Kidney epithelial cell (primary cell): Measurements from ENCODE around the gene ADCY6. TPM values are rescaled to one million over a fixed set of nuclear protein-coding genes. Genes with fewer than 3 reads are reported as not detected.

Source experiments
- DNase-seq: peaks from one replicate; pipeline ENCODE4 v3.0.0-alpha.2; 2010; ENCODE audit warnings: low read depth
- H3K27me3 ChIP-seq: 2 replicates; pipeline ENCODE4 v1.6.0; 2011; ENCODE audit warnings: low read length; ENCODE audit not compliant: control insufficient read depth, insufficient read depth
- H3K36me3 ChIP-seq: 2 replicates; pipeline ENCODE4 v1.5.1; 2011; ENCODE audit warnings: low read length; ENCODE audit not compliant: control insufficient read depth, insufficient read depth
- H3K4me3 ChIP-seq: 2 replicates; pipeline ENCODE4 v1.5.1; 2011; ENCODE audit warnings: low read depth, mild to moderate bottlenecking, control low read depth, low read length
- CTCF ChIP-seq: IDR thresholded peaks from 2 replicates; pipeline ENCODE4 v1.5.1; 2011; ENCODE audit warnings: mild to moderate bottlenecking, moderate library complexity, low read length, control low read depth, inconsistent platforms; ENCODE audit not compliant: insufficient read depth, poor library complexity, severe bottlenecking
- total RNA-seq: library from RNA; depleted of rRNA; stranded (reverse); fragments of >200 nt; gene quantifications from 2 replicates; pipeline ENCODE4 v1.2.3, GENCODE V29; 2015

ADCY6 gene
- total RNA-seq, 1 donor from 2014 or later = 24.3 TPM

- no peak for DNase-seq
- no peak for TF ChIP-seq CTCF
- no peaks in the 10 kb centered on the region for H3K27me3 ChIP-seq
- no peak overlapping the region for H3K4me3 ChIP-seq
- H3K36me3 ChIP-seq = peaks cover 1% of the 10 kb centered on the region
These were observed 34.4 kb upstream of the ADCY6 start for GRCh38 chr12:48823281-48823680.

- DNase-seq = no peak
- no peak for TF ChIP-seq CTCF
- peaks cover 1% of the 10 kb centered on the region for H3K36me3 ChIP-seq
- no peaks in the 10 kb centered on the region for H3K27me3 ChIP-seq
- no peak overlapping the region for H3K4me3 ChIP-seq
These were observed 33.8 kb upstream of the ADCY6 start for GRCh38 chr12:48822711-48823110.

GRCh38 chr12:48822139-48822538, 33.2 kb upstream of the ADCY6 start:
- Histone ChIP-seq H3K36me3 (peaks cover 1% of the 10 kb centered on the region), H3K4me3 (no peak overlapping the region), H3K27me3 (no peaks in the 10 kb centered on the region)
- TF ChIP-seq CTCF = no peak
- DNase-seq = no peak

GRCh38 chr12:48819986-48820725, 31.3 kb upstream of the ADCY6 start:
- no peaks in the 10 kb centered on the region for H3K27me3 ChIP-seq
- H3K36me3 ChIP-seq = peaks cover 1% of the 10 kb centered on the region
- no peak for TF ChIP-seq CTCF
- H3K4me3 ChIP-seq = no peak overlapping the region
- DNase-seq = no peak

GRCh38 chr12:48818831-48819590, 30.1 kb upstream of the ADCY6 start:
- peak; percentile 35 for TF ChIP-seq CTCF
- no peaks in the 10 kb centered on the region for H3K27me3 ChIP-seq
- H3K4me3 ChIP-seq = peak overlapping the region; percentile 65
- H3K36me3 ChIP-seq = peaks cover 1% of the 10 kb centered on the region
- no peak for DNase-seq
